ENCODE results near the gene NOX3.

DNA sequence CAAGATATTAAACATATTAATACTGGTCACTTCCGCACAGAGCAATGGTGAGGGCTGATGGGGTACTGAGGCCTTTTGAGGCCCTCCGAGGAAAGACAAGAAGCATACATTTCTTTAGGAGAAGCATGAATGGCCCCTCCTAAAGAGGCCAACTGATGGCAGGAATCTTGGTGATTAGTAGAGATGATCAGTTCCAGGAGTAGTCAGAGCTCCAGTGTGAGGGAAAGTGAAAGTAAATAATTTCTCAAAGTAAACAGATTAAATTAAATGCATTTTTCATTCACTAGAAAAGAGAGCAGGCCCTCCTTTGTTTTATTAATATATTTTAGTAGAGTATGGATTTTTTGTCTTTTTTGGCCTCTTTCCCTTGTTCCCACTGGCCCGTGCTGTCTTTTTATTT is 38.2 kb downstream of the NOX3 start:
- no peak for TF ChIP-seq RARB (CRISPR knock-in tag; IDR thresholded peaks at IDR 0.05)
- no peak for TF ChIP-seq TOX (CRISPR knock-in tag; IDR thresholded peaks at IDR 0.05; ENCODE audit: borderline replicate concordance)

Data from SK-N-SH treated with all-trans-retinoic acid at 6 μM for 48 hours (cell line).